K562 (cell line): ENCODE results near the gene PRSS27. TPM values are rescaled to one million over a fixed set of nuclear protein-coding genes. Genes with fewer than 3 reads are reported as not detected.

Experiments used
- ATAC-seq: fragments of 200-7000 bp; cut with Tn5 transposase; 3 replicates; pipeline ENCODE4 v1.9.1; 2020; ENCODE audit warnings: moderate library complexity
- BruUV-seq: library from RNA; stranded (reverse); fragments of 400-500 nt; replicated peaks from 2 replicates; lab custom pipeline; 2021; lab: Mats Ljungman, UMichigan
- CTCF ChIA-PET: fragments of 300-600 bp; formaldehyde crosslinking; extraction: SDS; loops from one replicate; lab custom pipeline; 2021; ENCODE audit warnings: low intra/inter-chr PET ratio; lab: Yijun Ruan, JAX
- POLR2A ChIA-PET: fragments of 300-600, 350-650 bp; sonication (Branson Sonifier 250); formaldehyde crosslinking; extraction: SDS; loops from one replicate; lab custom pipeline; 2021; ENCODE audit warnings: antibody characterized with exemption, inconsistent platforms; lab: Yijun Ruan, JAX
- DNase-seq, 4 experiments: peaks; one replicate each; pipeline versions ENCODE4 v3.0.0 to v3.0.0-alpha.2; 2011 to 2018; ENCODE audit warnings: low spot score in 3 of 4, mixed read lengths in 3 of 4; ENCODE audit errors: extremely low read depth in 1 of 4
- FAIRE-seq: peaks from 2 replicates; lab custom pipeline; 2011; peaks lifted over from hg19 to GRCh38; lab: Jason Lieb, UNC
- H2AFZ ChIP-seq: 2 replicates; pipeline ENCODE4 v1.6.0; 2011; ENCODE audit warnings: low read depth, low read length, control low read depth, inconsistent platforms
- H3K27ac ChIP-seq: fragments of 200-600 bp; 3 replicates; pipeline ENCODE4 v1.8.0; 2011; ENCODE audit warnings: low read depth, mild to moderate bottlenecking, control low read depth, inconsistent platforms, low read length, moderate library complexity, mixed read lengths; ENCODE audit errors: extremely low read depth
- H3K27me3 ChIP-seq, 2 experiments: fragments of 300-600 bp in 1 of 2; 2 replicates in 1 of 2; 3 replicates in 1 of 2; pipeline versions ENCODE4 v1.6.0 to v1.8.0; 2011; ENCODE audit warnings: inconsistent platforms in 2 of 2, low read length in 2 of 2, mild to moderate bottlenecking in 1 of 2, mixed read lengths in 1 of 2, moderate library complexity in 1 of 2; ENCODE audit not compliant: control insufficient read depth in 2 of 2, insufficient read depth in 2 of 2
- H3K36me3 ChIP-seq: fragments of 300-600 bp; 3 replicates; pipeline ENCODE4 v1.8.0; 2011; ENCODE audit warnings: mild to moderate bottlenecking, low read length, inconsistent platforms; ENCODE audit not compliant: control insufficient read depth, insufficient read depth
- H3K4me1 ChIP-seq, 2 experiments: fragments of 200-600 bp in 1 of 2; replicated peaks in 1 of 2; 2 replicates in 1 of 2; 3 replicates in 1 of 2; pipeline versions ENCODE4 v1.5.1 to v1.8.0; 2011; ENCODE audit warnings: inconsistent platforms in 2 of 2, low read length in 2 of 2, mild to moderate bottlenecking in 1 of 2, mixed read lengths in 1 of 2, moderate library complexity in 1 of 2; ENCODE audit not compliant: control insufficient read depth in 2 of 2, insufficient read depth in 2 of 2
- H3K4me2 ChIP-seq: 2 replicates; pipeline ENCODE4 v1.6.1; 2011; ENCODE audit warnings: low read length, control low read depth, inconsistent platforms, mixed read lengths; ENCODE audit not compliant: insufficient read depth
- H3K4me3 ChIP-seq: fragments of 200-600 bp; sonication (generic), shearing (Covaris generic); 2 replicates; pipeline ENCODE4 v1.5.1; 2016; ENCODE audit warnings: control low read depth, inconsistent platforms
- H3K79me2 ChIP-seq: fragments of 200-600 bp; 3 replicates; pipeline ENCODE4 v1.8.0; 2011; ENCODE audit warnings: low read length, inconsistent platforms; ENCODE audit not compliant: control insufficient read depth, insufficient read depth
- H3K9ac ChIP-seq, 2 experiments: 2 replicates each; pipeline versions ENCODE4 v1.6.0 to v1.6.1; 2011; ENCODE audit warnings: low read depth in 2 of 2, low read length in 2 of 2, control low read depth in 1 of 2, inconsistent platforms in 1 of 2, mild to moderate bottlenecking in 1 of 2, mixed read lengths in 1 of 2; ENCODE audit not compliant: insufficient read depth in 1 of 2
- H3K9me1 ChIP-seq: one replicate; pipeline ENCODE4 v1.6.0; 2011; ENCODE audit warnings: inconsistent platforms, mild to moderate bottlenecking, low read length, moderate library complexity; ENCODE audit not compliant: control insufficient read depth, insufficient read depth
- H3K9me3 ChIP-seq: replicated peaks from 2 replicates; pipeline ENCODE4 v1.5.1; 2011; ENCODE audit warnings: low read depth, low read length, inconsistent platforms; ENCODE audit not compliant: control insufficient read depth, insufficient read depth
- H4K20me1 ChIP-seq: replicated peaks from 2 replicates; pipeline ENCODE4 v1.6.1; 2011; ENCODE audit warnings: low read length, inconsistent platforms, mixed read lengths; ENCODE audit not compliant: control insufficient read depth, insufficient read depth
- CBX1 ChIP-seq: sonication (generic); IDR thresholded peaks from 2 replicates; pipeline ENCODE4 v1.6.1; 2016; ENCODE audit warnings: antibody characterized with exemption, low read depth, mild to moderate bottlenecking
- DLX4 ChIP-seq: fragments of 250-450 bp; sonication (Bioruptor Pico); IDR thresholded peaks from 2 replicates; pipeline ENCODE4 v1.6.1; 2021; ENCODE audit warnings: mild to moderate bottlenecking
- ELF4 ChIP-seq: fragments of 450-650 bp; formaldehyde crosslinking; IDR thresholded peaks from 2 replicates; pipeline ENCODE4 v1.4.0; 2022; ENCODE audit warnings: missing genetic modification characterization
- FOXK2 ChIP-seq, 2 experiments: fragments of 450-650 bp; IDR thresholded peaks in 1 of 2; conservative IDR thresholded peaks in 1 of 2; 2 replicates each; pipeline ENCODE4 v1.6.1; 2016; ENCODE audit warnings: low read depth in 2 of 2, mild to moderate bottlenecking in 1 of 2
- MLX ChIP-seq, 2 experiments: fragments of 450-650 bp in 1 of 2; sonication (generic) in 1 of 2; formaldehyde crosslinking; conservative IDR thresholded peaks; 2 replicates each; pipeline versions ENCODE4 v1.4.0 to v1.8.1; 2020 to 2022; ENCODE audit warnings: mild to moderate bottlenecking in 1 of 2, missing genetic modification reagents in 1 of 2
- RUNX1 ChIP-seq: sonication (generic); IDR thresholded peaks from 2 replicates; pipeline ENCODE4 v1.6.1; 2016; ENCODE audit warnings: antibody characterized with exemption, low read depth
- ZNF431 ChIP-seq: sonication (generic); formaldehyde crosslinking; IDR thresholded peaks from 2 replicates; pipeline ENCODE4 v1.8.0; 2022; ENCODE audit warnings: mild to moderate bottlenecking, missing genetic modification reagents
- ZNF512 ChIP-seq: IDR thresholded peaks from 2 replicates; pipeline ENCODE4 v1.6.1; 2016; ENCODE audit warnings: missing genetic modification characterization, missing compliant biosample characterization
- WGBS: fragments of 100-300 bp; shearing (Covaris generic); methylation state at CpG from one replicate; pipeline ENCODE4 v1.1.6; 2016; ENCODE audit warnings: low coverage, mixed read lengths; ENCODE audit not compliant: insufficient coverage; ENCODE audit errors: missing lambda C conversion rate; 5-methylcytosine and 5-hydroxymethylcytosine counted together
- in situ Hi-C: fragments of 300-500 bp; cut with MboI; formaldehyde crosslinking; loops from 4 replicates; pipeline ENCODE4 v1.15.0; 2018; ENCODE audit warnings: inconsistent platforms, mixed read lengths
- intact Hi-C: fragments of 100-400 bp; cut with micrococcal nuclease; formaldehyde crosslinking; loops from 2 replicates; pipeline ENCODE4 v1.14.2; 2022
- polyA plus RNA-seq, 8 experiments: library from polyadenylated mRNA; depleted of rRNA in 4 of 8; stranded (reverse) in 5 of 8; unstranded in 3 of 8; fragments of >200 nt; fragmentation: Nextera tagmentation in 2 of 8; fragmentation: Illumina TruSeq in 1 of 8; extraction: Ambion mirVana in 2 of 8; extraction: Trizol in 1 of 8; gene quantifications; 2 replicates each; pipeline versions ENCODE4 v1.2.1 to v1.2.3, GENCODE V29; 2011 to 2014; ENCODE audit warnings: inconsistent platforms in 1 of 8, missing spikeins in 1 of 8
- total RNA-seq, 7 experiments: library from RNA; depleted of rRNA in 6 of 7; stranded (reverse); fragments of >200 nt in 6 of 7; fragmentation: Illumina TruSeq in 2 of 7; extraction: Trizol in 2 of 7; gene quantifications; 2 replicates each; pipeline versions ENCODE4 v1.2.1 to v1.2.3, GENCODE V29; 2011 to 2021; ENCODE audit warnings: low replicate concordance in 1 of 7

Gene PRSS27
- total and polyA plus RNA-seq, 9 of the 15 experiments (the other 6 are each of a cell fraction or from before 2014, with no cell fraction given): 0.09 to 0.20 (median 0.17) TPM; not detected in 5

GRCh38 chr16:2690852-2691251, 29.2 kb downstream of the PRSS27 start:
- Histone ChIP-seq H3K4me2 (no peak overlapping the region), H3K27me3 (no peaks in the 10 kb centered on the region), H3K27ac (no peak overlapping the region), H4K20me1 (peaks cover 21% of the 10 kb centered on the region), H2AFZ (no peak overlapping the region), H3K9ac (peak overlapping the region in 1 of 2 experiments; percentile 52; a peak in 2 of 4 replicates), H3K79me2 (peaks cover 13% of the 10 kb centered on the region), H3K36me3 (peaks cover 27% of the 10 kb centered on the region; the same call in 2 of the 3 replicates), H3K9me1 (peaks cover 4% of the 10 kb centered on the region), H3K4me1 (peaks cover 5 to 47% of the 10 kb centered on the region in 2 experiments), H3K9me3 (no peaks in the 10 kb centered on the region), H3K4me3 (no peak overlapping the region)
- WGBS: 91% methylated on average over 11 of the region's 11 CpGs
- no TSS peak for BruUV-seq
- intact Hi-C loops (no loop called here), in situ Hi-C loops (loop anchor here (5.0 kb wide), 1 partner anchor 79 kb away; no protein-coding TSS in a partner anchor)
- DNase-seq (peak in 1 of 4 experiments; percentile 4), ATAC-seq (no peak), FAIRE-seq (no peak)
- POLR2A ChIA-PET: interaction anchor here (1.4 to 2.2 kb wide), 2 partner anchors 8 to 13 kb away, joined by 4 to 5 read pairs; partner anchors contain the start of gene KCTD5
- CTCF ChIA-PET: no interaction called here
- TF ChIP-seq ELF4 (CRISPR knock-in tag) (no peak), FOXK2 (conservative IDR thresholded peaks at IDR 0.05 in 1 of 2, IDR thresholded peaks at IDR 0.05 in 1 of 2; ENCODE audit: low read depth in 2 of 2) (no peak), ZNF512 (tag) (no peak), CBX1 (no peak), MLX (CRISPR knock-in tag; conservative IDR thresholded peaks at IDR 0.05) (no peak), DLX4 (CRISPR knock-in tag) (no peak), ZNF431 (no peak), RUNX1 (no peak)
